Cardiac septum (tissue), 1 donor: Measurements from ENCODE around the gene UBASH3A. TPM values are rescaled to one million over a fixed set of nuclear protein-coding genes. Genes with fewer than 3 reads are reported as not detected.

Source experiments
- DNase-seq: peaks from one replicate; pipeline ENCODE4 v3.0.0-alpha.2; 2020; ENCODE audit warnings: low spot score
- intact Hi-C: fragments of 100-400 bp; cut with DNase I; formaldehyde crosslinking; loops from one replicate; pipeline ENCODE4 v1.14.0; 2022
- total RNA-seq: library from RNA; stranded (reverse); fragmentation: NEBNext Ultra II Directional; extraction: Animal tissue kit (Norgen Biotek cat#: 25700); gene quantifications from one replicate; pipeline ENCODE4 v1.2.1, GENCODE V29; 2021
- donor health status: DM: no; HTN: no; CAD: no.

Gene UBASH3A
- total RNA-seq, 1 donor from 2014 or later, result not detected

GRCh38 chr21:42439284-42440186, 35.8 kb downstream of the UBASH3A start:
- no peak for DNase-seq
- intact Hi-C loops, result no loop called here

DNA sequence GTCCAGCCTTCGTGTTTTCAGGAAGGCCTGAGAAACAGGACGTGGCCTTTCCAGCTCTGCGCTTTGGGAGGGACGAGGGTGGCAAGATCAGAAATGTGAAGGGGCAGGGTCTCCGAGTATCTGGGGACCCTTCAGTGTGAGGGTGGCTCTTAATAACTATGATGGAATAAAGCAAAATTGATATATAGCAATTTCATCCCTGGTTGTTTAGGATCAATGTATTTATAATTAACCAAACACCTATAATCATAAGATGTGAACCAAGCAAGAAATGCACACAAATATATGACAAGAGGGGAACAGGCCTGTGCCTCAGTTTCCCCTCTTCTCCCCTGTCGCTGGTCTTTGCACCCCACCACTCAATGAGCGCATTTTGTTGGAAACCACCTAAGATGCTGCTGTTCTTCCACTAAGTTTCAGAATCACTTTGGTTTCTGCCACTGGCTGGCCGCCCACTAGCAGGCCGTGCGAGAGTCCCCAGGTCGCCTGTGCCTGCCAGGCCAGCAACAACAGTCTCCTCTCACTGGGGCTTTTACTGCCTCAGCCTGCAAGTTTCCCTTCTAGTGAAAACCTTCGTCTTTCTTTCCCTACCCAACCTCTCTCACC, 36.6 kb downstream of the UBASH3A start:
- intact Hi-C loops, result no loop called here
- DNase-seq, result no peak

GRCh38 chr21:42441963-42442362, 38.3 kb downstream of the UBASH3A start:
- no peak for DNase-seq
- intact Hi-C loops, result no loop called here

DNA sequence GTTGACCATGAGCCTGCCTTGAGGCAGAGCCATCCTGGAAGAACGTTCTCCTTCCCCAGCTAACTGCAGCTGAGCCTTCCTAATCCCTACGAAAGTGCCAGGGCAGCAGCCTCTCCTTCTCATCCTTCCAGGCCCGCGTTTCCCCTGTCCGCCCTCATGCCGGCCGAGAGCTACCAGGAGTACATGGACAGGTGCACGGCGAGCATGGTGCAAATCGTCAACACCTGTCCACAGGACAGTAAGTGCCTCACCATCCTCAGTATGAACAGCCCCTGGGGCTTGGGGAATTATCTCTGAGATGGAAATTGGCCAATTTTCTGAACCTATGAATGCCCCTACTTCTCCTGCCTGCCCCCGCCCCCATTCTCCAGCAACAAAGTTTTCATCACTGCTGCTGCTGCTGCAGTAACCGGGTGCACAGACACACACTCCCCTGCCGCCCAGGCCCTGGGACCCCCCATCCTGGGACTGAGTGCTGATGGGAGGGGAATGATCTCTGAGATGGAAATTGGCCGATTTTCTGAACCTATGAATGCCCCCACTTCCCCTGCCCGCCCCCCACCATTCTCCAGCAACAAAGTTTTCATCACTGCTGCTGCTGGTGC, 39.6 kb downstream of the UBASH3A start:
- no peak for DNase-seq
- intact Hi-C loops, result no loop called here

DNA sequence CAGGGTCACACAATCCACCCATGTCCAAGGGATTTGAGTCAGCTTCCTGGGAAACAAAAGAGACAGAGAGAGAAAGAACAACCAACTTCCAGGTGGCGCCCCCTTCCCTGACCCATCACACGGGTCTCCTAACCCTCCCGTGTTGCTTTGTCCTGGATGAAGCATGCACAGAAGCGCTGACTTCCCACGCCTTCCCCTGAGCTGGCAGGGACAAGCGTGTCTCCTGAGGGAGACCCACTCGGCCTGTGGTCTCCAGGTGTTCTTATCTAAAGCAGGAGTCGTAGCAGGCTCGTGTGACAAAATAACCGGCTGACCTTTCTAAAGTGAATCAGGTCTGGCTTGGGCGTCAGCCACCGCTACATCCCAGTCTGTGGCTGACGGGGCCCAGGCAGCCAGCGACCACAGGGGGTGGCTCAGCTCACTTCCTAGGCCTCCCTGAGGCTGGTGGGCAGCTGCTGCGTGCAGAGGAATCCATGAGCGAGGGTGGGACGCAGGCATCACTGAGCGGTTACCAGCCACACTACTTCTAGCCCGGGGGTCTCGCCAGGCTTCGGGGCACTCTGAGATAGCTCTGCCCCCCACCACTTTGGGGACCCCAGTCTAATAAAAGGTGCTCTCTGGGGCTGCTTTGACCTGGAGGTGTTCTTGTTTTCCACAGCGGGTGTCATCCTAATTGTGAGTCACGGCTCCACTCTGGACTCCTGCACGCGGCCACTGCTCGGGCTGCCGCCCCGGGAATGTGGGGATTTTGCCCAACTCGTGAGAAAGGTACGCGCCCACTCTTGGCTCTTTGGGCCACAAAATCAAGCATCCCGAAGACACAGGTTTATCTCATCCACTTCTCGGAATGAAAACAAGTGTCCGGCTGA, 40.4 kb downstream of the UBASH3A start:
- DNase-seq, result no peak
- intact Hi-C loops, result no loop called here

DNA sequence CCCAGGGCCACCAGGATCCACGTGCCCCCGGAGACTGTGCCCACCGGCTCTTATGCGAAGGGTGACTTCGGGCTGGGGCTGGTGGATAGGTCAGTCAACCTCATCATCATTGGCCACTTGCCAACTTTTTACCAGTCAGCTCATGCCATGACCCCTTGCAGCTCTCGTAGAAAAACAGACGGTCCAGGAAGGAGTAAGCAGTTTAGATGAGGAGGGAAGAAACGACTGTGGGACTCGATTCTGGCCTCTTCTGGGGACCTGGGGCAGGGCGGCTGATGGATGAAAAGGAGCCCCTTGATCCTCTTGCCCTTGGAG, 41.0 kb downstream of the UBASH3A start:
- intact Hi-C loops, result loop anchor here (5.0 kb wide), 1 partner anchor 297 kb away; no protein-coding TSS in a partner anchor

DNA sequence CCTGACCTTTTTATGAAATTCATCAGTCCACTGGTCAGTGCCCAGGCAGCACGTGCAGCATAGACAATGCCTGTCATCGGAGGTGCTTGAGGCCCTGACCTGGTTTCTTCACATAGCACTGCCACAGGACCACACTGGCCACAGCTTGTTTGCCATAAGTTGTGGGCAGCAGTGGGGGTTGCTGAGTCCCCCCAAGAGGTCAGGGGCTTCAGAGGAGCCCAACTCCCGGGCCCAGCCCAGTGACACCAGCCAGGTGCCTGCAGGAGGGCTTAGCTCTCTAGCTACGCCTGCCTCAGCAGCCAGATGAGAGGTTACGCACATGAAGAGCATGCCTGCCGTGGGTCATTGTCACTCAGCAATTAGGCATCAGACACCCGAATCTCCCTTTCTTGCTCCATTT, 41.6 kb downstream of the UBASH3A start:
- intact Hi-C loops, result loop anchor here (5.0 kb wide), 1 partner anchor 298 kb away; no protein-coding TSS in a partner anchor
- DNase-seq, result no peak

More for the DNA sequence above, 41.0 kb downstream of the UBASH3A start:
- no peak for DNase-seq

DNA sequence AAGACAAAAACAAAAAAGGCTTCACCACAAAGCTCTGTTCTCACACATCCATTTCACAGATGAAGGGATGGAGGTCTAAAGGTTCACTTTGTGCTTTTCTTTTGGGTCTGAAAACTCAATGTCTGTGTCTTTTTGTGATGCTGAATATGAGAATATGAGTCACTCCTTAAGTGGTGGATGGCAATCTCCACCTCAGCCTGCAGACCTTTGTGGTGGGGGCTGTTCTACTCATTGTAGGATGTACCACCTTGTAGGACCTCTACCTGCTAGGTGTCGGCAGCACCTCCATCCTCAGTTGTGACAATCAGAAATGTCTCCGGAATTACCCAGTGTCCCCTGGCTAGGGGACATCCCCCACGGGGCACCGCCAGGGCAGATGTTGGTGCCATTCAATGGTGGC, 42.8 kb downstream of the UBASH3A start:
- DNase-seq, result no peak
- intact Hi-C loops, result loop anchor here (5.0 kb wide), 1 partner anchor 299 kb away; no protein-coding TSS in a partner anchor

- DNase-seq, result no peak
- intact Hi-C loops, result loop anchor here (5.0 kb wide), 1 partner anchor 300 kb away; no protein-coding TSS in a partner anchor
Measured at GRCh38 chr21:42447182-42447581, 43.5 kb downstream of the UBASH3A start.

DNA sequence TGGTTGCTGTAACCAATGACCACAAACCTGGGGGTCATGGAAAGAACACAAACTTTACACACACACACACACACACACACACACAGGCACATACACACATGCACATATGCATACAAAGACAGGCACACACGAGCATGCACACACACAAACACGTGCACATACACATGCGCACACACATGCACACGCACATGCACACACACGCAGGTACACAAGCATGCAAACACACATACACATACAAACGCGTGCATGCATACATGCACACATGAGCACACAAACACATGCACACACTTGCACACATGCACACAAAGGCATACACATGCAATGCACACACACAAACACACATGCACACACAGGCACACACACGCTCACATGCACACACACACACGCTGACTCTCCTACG, 44.0 kb downstream of the UBASH3A start:
- no peak for DNase-seq
- intact Hi-C loops, result loop anchor here (5.0 kb wide), 1 partner anchor 300 kb away; no protein-coding TSS in a partner anchor

DNA sequence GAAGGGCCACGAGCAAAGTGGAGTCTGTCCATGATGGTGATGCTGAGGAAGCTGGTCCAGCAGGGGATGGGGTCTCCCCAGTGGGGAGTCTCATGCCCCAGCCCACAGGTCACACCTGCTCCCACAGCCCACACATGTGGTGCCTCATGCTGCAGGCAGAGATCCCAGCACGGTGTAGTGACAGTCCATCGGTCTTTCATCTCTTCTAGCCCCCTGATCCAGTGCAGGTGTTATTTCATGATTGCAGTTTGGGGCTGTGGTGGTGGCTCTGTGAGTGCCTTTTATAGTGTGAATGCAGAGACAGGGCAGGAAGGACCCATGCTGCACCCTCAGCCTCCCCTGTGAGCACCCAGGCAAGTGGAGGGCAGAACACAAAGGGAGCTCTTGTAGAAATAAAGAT, 45.0 kb downstream of the UBASH3A start:
- DNase-seq, result no peak
- intact Hi-C loops, result loop anchor here (5.0 kb wide), 1 partner anchor 301 kb away; no protein-coding TSS in a partner anchor

DNA sequence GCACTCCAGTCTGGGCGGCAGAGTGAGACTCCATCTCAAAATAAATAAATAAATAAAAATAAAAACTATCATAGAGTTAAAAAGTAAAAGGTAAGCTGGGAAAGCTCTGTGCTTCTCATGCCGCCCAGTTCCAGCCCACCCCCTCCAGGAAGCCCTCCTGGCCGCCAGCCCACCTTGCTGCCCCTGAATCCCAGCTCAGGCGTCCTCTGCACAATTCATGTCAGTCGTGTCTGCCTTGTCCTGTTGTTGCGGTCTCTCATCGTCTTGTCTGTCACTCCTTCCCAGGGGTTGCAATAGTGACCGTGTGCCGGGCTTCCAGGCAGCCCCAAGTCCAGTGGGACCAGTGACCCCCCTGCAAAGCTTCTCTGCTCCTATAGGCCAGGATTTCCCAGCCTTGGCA, 48.2 kb downstream of the UBASH3A start:
- intact Hi-C loops, result loop anchor here (5.0 kb wide), 1 partner anchor 150 kb away; no protein-coding TSS in a partner anchor
- DNase-seq, result no peak

DNA sequence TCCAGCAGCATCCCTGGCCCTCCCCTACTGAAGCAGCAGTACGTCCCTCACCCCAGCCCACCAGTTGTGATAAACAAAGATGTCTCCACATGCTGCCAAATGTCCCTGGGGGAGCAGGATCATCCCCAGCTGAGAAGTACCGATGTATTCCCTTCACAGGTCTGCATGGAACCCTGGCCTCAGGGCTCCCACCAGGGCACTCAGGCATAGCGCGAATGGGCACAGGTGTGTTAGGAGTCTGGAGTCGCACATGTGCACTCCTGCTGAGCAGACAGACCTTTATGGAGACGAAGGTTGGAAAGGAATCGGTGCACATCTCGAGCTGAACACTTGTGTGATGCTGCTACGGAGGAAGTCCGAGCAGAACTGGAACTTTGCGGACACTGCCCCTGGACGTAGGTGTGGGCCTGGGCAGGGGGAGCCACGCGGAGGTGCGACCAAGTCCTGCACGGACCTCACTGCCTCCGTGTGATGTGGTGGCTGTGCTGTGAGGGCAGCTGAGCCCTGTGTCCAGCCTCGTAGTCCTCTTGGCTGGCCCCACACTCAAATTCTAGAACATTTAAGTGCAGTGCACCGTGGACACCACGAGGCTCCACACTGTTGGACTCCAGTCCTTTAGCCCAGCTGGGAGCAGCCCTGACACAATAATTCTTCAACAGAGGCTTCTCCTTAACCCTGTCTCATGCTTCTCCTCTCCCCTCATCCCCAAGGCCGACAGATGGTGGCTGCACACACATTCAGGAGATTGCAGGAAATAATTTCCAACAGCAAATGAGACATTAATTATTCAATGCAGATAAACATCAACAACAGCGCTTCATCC, 48.9 kb downstream of the UBASH3A start:
- DNase-seq, result no peak
- intact Hi-C loops, result loop anchor here (5.0 kb wide), 1 partner anchor 150 kb away; no protein-coding TSS in a partner anchor

DNA sequence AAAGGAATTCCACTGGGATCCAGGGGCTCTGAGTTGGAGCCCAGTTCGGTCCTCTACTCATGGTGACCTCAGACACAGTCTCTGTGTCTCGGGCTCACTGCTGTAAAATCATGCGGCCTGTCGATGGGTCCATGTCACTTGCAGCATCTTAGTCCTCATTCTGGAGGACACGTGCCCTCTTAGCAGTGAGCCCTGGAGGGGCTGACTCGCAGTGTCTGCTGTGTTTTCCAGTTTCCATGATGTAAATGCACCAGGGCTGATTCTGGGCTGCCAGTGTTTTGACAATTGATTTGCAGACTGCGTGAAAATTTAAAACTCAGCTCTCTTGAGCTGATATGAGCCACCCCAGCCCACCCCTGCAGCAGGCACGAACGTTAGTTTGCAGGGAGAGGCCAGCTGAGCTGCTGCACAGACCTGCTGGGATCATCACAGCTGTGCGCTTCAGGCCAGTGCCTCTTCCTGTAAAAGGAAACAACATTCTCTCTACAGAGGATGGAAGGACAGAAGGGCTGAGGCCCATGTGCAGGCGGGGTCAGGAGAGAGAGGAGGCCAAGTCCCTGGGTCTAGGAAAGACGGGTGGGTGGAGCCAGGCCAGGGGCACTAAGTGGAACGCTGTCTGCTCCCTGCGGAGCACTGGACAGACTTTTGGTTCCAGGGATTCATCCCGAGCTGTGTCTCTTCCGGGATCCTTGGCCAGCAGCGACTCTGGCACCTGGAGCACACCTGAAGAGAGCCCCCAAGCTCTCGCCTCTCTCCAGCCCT, 49.7 kb downstream of the UBASH3A start:
- DNase-seq, result peak; percentile 46
- intact Hi-C loops, result loop anchor here (5.0 kb wide), 1 partner anchor 151 kb away; no protein-coding TSS in a partner anchor

- intact Hi-C loops, result loop anchor here (5.0 kb wide), 1 partner anchor 152 kb away; no protein-coding TSS in a partner anchor
- DNase-seq, result peak; percentile 51
Measured at GRCh38 chr21:42453986-42454570, 50.4 kb downstream of the UBASH3A start.

DNA sequence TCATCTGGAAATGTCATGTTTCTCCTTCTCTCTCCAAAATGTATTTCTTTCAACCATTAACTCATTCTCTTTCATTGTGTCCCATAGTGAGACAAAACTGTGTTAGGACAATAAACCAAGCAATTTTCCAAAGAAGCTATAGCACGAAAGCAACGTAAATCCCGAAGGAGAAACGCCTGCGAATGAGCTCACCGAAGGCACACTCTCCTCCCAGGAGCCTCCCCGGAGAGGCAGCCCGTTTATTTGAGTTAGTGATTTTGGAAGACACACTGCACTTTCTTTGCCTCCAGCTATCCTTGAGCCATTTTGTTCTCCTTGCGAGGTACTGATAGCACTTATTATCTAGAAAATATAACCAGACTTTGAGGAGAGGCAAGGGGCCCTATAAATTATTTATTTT, 51.1 kb downstream of the UBASH3A start:
- DNase-seq, result peak; percentile 38
- intact Hi-C loops, result loop anchor here (5.0 kb wide), 1 partner anchor 152 kb away; no protein-coding TSS in a partner anchor

GRCh38 chr21:42455196-42455595, 51.5 kb downstream of the UBASH3A start:
- peak; percentile 29 for DNase-seq
- intact Hi-C loops, result no loop called here
